Neural progenitor cell (in vitro differentiated cells): Measurements from ENCODE around the gene PDE5A.

Experiments used
- CTCF ChIP-seq: fragments of 200-600 bp; sonication (generic); IDR thresholded peaks from 2 replicates; pipeline ENCODE4 v1.5.1; 2017; ENCODE audit warnings: antibody characterized with exemption, mild to moderate bottlenecking
- EZH2 ChIP-seq: fragments of 200-600 bp; sonication (generic); IDR thresholded peaks from 2 replicates; pipeline ENCODE4 v1.6.1; 2017; ENCODE audit warnings: antibody characterized with exemption, mild to moderate bottlenecking, moderate library complexity
- EZH2phosphoT487 ChIP-seq: fragments of 200-600 bp; sonication (generic); IDR thresholded peaks from 2 replicates; pipeline ENCODE4 v1.6.1; 2017; ENCODE audit warnings: antibody characterized with exemption

DNA sequence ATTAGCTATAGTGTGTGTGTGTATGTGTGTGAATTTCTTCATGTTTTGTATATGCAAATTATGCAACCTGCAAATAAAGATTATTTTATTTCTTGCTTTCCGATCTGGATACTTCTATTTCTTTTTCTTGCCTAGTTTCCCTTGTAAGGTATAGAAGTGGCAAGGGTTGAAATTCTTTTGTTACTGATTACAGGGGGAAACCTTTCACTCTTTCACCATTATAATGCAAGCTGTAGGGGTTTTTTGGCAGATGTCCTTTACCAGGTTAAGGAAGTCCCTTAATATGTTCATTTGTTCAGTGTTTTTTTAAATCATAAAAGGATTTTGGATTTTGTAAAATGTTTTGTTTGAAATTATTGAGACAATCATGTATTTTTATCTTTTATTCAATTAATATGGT lies 44.3 kb upstream of the PDE5A start:
- TF ChIP-seq CTCF (no peak), EZH2phosphoT487 (no peak), EZH2 (no peak)
